GM23248 (cell line): ENCODE results near the gene SIRPG.

Experiments used
- EZH2 ChIP-seq: fragments of 200-600 bp; sonication (generic); IDR thresholded peaks from 2 replicates; pipeline ENCODE4 v1.6.1; 2018; ENCODE audit warnings: antibody characterized with exemption, mild to moderate bottlenecking; ENCODE audit not compliant: insufficient read depth, poor library complexity, severe bottlenecking
- EZH2phosphoT487 ChIP-seq: fragments of 200-600 bp; sonication (generic); IDR thresholded peaks from 2 replicates; pipeline ENCODE4 v1.6.1; 2018; ENCODE audit warnings: antibody characterized with exemption, moderate library complexity, mild to moderate bottlenecking, low read depth; ENCODE audit not compliant: insufficient read depth

- TF ChIP-seq EZH2 (no peak), EZH2phosphoT487 (no peak)
Observed at GRCh38 chr20:1689721-1690120, 32.1 kb upstream of the SIRPG start.
